Glutamatergic neuron (in vitro differentiated cells): Measurements from ENCODE around the gene LANCL3. TPM values are rescaled to one million over a fixed set of nuclear protein-coding genes. Genes with fewer than 3 reads are reported as not detected.

Source experiments
- DNase-seq: peaks from one replicate; pipeline ENCODE4 v3.0.0; 2022
- H3K27ac Mint-ChIP-seq: one replicate; pipeline ENCODE4 v1.8.0; 2020; ENCODE audit warnings: mild to moderate bottlenecking, mixed read lengths, inconsistent platforms; ENCODE audit not compliant: unreplicated experiment
- H3K27me3 Mint-ChIP-seq: one replicate; pipeline ENCODE4 v1.8.0; 2020; ENCODE audit warnings: mild to moderate bottlenecking, moderate library complexity, mixed read lengths, inconsistent platforms; ENCODE audit not compliant: unreplicated experiment
- H3K36me3 Mint-ChIP-seq: one replicate; pipeline ENCODE4 v1.8.0; 2020; ENCODE audit warnings: mild to moderate bottlenecking, mixed read lengths, inconsistent platforms; ENCODE audit not compliant: unreplicated experiment
- H3K4me1 Mint-ChIP-seq: one replicate; pipeline ENCODE4 v1.8.0; 2020; ENCODE audit warnings: mild to moderate bottlenecking, low read depth, mixed read lengths, inconsistent platforms; ENCODE audit not compliant: unreplicated experiment
- H3K4me3 Mint-ChIP-seq: one replicate; pipeline ENCODE4 v1.8.0; 2020; ENCODE audit warnings: mild to moderate bottlenecking, mixed read lengths, inconsistent platforms; ENCODE audit not compliant: unreplicated experiment
- H3K9me3 Mint-ChIP-seq: one replicate; pipeline ENCODE4 v1.8.0; 2020; ENCODE audit warnings: mild to moderate bottlenecking, moderate library complexity, mixed read lengths, inconsistent platforms; ENCODE audit not compliant: unreplicated experiment
- total RNA-seq: library from RNA; stranded (reverse); fragmentation: NEBNext Ultra II Directional; extraction: Animal tissue kit (Norgen Biotek cat#: 25700); gene quantifications from one replicate; pipeline ENCODE4 v1.2.1, GENCODE V29; 2021; ENCODE audit not compliant: unreplicated experiment
- TF ChIP-seq, protein P1 (sequence below): fragments of 200-600 bp; sonication (generic); IDR thresholded peaks from one replicate; pipeline ENCODE4 v1.5.0; 2021; ENCODE audit not compliant: partially characterized antibody, unreplicated experiment

The LANCL3 gene
- total RNA-seq, 1 donor from 2014 or later = 1.1 TPM

DNA sequence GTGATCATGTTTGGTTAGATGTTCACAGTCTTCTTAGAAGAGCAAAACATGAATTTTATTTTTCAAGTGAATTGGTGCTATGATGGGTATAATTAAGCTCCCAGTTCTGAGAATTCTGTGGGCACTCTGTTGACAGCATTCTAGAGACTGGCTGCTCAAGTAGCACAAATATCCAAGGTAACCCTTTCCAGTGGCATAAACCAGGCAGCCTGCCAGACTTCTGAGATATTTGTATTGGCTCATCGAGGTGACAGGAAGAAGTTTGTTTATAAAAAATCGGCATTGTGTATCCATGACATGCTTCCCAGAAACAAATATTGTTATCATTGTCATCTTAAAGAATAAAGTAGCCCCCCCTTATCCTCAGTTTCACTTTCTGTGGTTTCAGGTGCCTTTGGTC lies 28.3 kb downstream of the LANCL3 start:
- TF ChIP-seq, protein P1, sequence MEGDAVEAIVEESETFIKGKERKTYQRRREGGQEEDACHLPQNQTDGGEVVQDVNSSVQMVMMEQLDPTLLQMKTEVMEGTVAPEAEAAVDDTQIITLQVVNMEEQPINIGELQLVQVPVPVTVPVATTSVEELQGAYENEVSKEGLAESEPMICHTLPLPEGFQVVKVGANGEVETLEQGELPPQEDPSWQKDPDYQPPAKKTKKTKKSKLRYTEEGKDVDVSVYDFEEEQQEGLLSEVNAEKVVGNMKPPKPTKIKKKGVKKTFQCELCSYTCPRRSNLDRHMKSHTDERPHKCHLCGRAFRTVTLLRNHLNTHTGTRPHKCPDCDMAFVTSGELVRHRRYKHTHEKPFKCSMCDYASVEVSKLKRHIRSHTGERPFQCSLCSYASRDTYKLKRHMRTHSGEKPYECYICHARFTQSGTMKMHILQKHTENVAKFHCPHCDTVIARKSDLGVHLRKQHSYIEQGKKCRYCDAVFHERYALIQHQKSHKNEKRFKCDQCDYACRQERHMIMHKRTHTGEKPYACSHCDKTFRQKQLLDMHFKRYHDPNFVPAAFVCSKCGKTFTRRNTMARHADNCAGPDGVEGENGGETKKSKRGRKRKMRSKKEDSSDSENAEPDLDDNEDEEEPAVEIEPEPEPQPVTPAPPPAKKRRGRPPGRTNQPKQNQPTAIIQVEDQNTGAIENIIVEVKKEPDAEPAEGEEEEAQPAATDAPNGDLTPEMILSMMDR = no peak

DNA sequence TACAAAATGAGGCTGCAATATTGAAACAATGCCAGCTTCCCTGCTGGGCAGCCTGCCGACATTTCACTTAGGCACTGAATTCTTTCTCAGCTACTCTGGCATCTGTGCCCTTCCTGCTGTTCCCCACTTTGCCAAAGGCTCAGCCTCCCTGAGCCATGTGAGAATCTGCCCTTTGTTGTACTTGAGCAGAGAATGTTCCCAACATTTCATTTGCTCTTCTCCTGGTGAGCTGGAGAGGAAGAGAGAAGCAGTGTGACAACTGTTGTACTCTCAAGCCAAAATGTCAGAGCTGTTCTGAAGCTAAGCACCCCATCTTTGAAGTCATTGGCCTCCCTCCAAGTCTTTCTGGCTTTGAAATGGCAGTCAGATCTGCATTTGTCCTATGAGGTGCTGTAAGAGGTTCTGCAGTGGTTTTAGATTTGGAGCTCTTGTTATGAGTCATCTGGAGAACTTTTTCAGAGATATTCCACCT lies 32.5 kb downstream of the LANCL3 start:
- no peaks in the 10 kb centered on the region for H3K9me3 Mint-ChIP-seq
- TF ChIP-seq, protein P1 = no peak
- H3K27me3 Mint-ChIP-seq = no peaks in the 10 kb centered on the region
- H3K36me3 Mint-ChIP-seq = no peaks in the 10 kb centered on the region
- H3K4me3 Mint-ChIP-seq = no peak overlapping the region
- no peak for DNase-seq
- peaks cover 2% of the 10 kb centered on the region for H3K4me1 Mint-ChIP-seq
- no peak overlapping the region for H3K27ac Mint-ChIP-seq

More for the DNA sequence above, 28.3 kb downstream of the LANCL3 start:
- no peaks in the 10 kb centered on the region for H3K27me3 Mint-ChIP-seq
- no peak for DNase-seq
- no peaks in the 10 kb centered on the region for H3K36me3 Mint-ChIP-seq
- peaks cover 2% of the 10 kb centered on the region for H3K4me1 Mint-ChIP-seq
- no peaks in the 10 kb centered on the region for H3K9me3 Mint-ChIP-seq
- no peak overlapping the region for H3K27ac Mint-ChIP-seq
- no peak overlapping the region for H3K4me3 Mint-ChIP-seq

DNA sequence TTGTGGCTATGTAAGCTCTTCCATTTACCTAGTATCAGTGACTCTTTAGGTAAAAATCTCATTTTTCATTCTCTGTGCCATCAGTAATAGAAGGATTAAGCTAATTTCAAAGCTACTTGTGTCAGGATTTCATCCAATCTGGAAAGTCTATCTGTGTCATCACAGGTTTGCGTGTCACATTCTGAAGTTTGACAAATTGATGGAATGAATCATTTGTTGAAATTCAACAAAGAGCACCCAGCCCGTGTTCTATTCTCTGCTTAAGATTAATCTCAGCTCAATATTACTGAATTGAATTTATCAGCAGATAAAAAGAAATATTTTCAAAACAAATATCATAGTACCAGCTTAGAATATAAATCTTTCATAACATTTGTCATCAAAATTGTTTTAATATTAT lies 35.8 kb downstream of the LANCL3 start:
- no peaks in the 10 kb centered on the region for H3K36me3 Mint-ChIP-seq
- TF ChIP-seq, protein P1 = no peak
- DNase-seq = no peak
- no peak overlapping the region for H3K27ac Mint-ChIP-seq
- H3K4me1 Mint-ChIP-seq = peaks cover under 1% of the 10 kb centered on the region
- H3K27me3 Mint-ChIP-seq = no peaks in the 10 kb centered on the region
- no peak overlapping the region for H3K4me3 Mint-ChIP-seq
- H3K9me3 Mint-ChIP-seq = no peaks in the 10 kb centered on the region

DNA sequence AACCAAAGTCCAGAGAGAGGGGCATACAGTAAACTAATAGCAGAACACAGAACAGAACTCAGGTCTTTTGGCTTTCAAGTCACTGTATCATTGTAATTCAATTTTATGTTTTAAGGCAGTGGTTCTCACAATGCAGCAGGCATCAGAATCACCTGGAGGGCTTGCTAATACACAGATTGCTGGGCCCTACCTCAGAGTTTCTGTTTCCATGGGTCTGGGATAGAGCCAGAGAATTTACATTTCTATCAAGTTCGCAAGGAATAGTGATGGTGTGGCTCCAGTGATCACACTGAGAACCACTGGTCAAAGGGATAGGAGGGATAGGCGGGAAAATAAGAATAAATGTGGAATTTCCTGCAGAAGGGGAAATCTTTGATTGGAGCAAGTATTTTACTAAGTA lies 36.7 kb downstream of the LANCL3 start:
- Mint-ChIP-seq H3K27me3 (no peaks in the 10 kb centered on the region), H3K9me3 (no peaks in the 10 kb centered on the region), H3K27ac (no peak overlapping the region), H3K4me3 (no peak overlapping the region), H3K36me3 (no peaks in the 10 kb centered on the region), H3K4me1 (no peaks in the 10 kb centered on the region)
- DNase-seq = no peak
- TF ChIP-seq, protein P1 = no peak

DNA sequence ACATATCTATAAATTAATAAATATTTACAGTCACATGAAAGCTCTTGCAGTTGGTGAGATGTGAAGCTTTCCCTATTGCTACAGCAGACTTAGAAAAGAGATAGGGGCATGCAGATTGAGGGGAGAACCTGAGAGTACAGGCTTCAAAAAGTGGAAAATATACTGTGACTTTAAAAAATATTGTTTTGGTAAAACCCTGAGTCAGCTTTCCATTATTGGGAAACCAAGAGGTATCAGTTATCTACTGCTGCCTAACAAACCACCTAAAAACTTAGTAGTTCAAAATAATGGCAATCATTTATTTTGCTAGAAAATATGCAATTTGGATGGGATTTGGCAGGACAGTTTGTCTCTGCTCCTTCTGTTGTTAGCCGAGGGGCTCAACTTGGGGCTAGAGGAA lies 38.3 kb downstream of the LANCL3 start:
- H3K27me3 Mint-ChIP-seq = no peaks in the 10 kb centered on the region
- TF ChIP-seq, protein P1 = no peak
- H3K27ac Mint-ChIP-seq = no peak overlapping the region
- H3K9me3 Mint-ChIP-seq = no peaks in the 10 kb centered on the region
- H3K36me3 Mint-ChIP-seq = no peaks in the 10 kb centered on the region
- DNase-seq = no peak
- H3K4me1 Mint-ChIP-seq = no peaks in the 10 kb centered on the region
- no peak overlapping the region for H3K4me3 Mint-ChIP-seq
